ENCODE results near the gene DDX25.

Gene DDX25

DNA sequence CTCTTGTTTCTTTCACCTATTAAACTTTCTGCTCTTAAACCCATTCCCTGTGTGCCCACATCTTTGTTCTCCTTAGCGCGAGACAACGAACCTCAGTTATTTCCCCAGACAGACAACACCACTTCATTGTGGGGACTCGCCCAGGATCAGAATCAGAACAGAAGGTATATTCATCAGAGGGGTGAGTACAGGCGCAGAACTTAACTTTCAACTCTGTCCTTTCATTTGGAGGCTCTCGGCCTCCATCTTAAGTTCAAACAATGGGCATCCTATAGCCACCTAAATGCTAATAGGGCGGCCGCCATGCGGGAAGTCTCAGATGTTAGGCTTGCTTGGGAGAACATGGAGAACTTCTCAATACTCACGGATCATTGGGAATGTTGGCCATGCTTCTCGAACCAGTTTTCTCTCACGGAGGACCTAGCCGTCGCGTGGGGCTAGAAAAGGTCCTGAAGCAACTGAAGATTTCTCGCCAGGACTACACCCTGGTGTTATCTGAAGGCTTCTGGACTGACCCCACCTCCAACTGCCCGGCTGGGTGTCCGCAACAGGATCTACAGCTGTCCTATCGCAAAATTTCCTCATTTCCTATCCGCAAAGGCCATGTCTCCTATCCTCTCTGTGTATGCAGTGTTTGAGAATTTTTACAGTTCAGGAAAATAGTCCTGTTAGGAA, 30.3 kb upstream of the DDX25 start:
- TF ChIP-seq, protein P1, sequence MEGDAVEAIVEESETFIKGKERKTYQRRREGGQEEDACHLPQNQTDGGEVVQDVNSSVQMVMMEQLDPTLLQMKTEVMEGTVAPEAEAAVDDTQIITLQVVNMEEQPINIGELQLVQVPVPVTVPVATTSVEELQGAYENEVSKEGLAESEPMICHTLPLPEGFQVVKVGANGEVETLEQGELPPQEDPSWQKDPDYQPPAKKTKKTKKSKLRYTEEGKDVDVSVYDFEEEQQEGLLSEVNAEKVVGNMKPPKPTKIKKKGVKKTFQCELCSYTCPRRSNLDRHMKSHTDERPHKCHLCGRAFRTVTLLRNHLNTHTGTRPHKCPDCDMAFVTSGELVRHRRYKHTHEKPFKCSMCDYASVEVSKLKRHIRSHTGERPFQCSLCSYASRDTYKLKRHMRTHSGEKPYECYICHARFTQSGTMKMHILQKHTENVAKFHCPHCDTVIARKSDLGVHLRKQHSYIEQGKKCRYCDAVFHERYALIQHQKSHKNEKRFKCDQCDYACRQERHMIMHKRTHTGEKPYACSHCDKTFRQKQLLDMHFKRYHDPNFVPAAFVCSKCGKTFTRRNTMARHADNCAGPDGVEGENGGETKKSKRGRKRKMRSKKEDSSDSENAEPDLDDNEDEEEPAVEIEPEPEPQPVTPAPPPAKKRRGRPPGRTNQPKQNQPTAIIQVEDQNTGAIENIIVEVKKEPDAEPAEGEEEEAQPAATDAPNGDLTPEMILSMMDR (IDR thresholded peaks at IDR 0.05), result no peak
- intact Hi-C loops (cut with DNase I; ENCODE audit: low total_unique reads), result no loop called here
- Histone ChIP-seq H3K9me3 (no peaks in the 10 kb centered on the region), H3K27ac (no peak overlapping the region), H3K27me3 (no peaks in the 10 kb centered on the region), H3K4me3 (no peak overlapping the region), H3K36me3 (no peaks in the 10 kb centered on the region), H3K4me1 (peaks cover 0 to 5% (median 0%) of the 10 kb centered on the region in 4 donors)
- no peak for DNase-seq

DNA sequence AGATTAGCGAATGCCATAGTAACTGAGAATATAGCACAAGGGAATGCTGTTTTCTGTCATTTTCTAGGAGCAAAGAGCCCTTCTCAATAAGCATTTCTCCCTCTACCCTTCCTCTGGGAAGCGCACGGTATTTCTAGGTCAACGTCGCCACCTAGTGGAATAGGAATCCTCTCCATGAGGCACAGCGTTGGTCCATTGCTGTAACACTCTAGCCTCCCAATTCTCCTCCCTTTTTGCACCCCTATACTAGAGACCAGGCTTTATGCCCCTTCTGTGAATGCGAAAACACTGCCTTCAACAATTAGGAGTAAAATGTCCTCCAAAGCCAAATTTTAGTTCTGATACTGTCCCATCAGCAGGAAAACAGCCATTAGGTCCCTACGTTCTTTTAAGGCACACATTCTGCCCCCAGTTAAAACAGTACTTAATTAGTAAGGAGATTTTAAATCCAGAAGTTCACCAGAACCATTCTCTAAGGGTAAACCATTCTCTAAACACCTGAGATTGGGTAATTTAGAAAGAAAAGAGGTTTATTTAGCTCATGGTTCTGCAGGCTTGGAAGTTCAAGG, 29.7 kb upstream of the DDX25 start:
- peak in 1 of 2 donors; percentile 40 for DNase-seq
- Histone ChIP-seq H3K27me3 (no peaks in the 10 kb centered on the region), H3K36me3 (no peaks in the 10 kb centered on the region), H3K27ac (no peak overlapping the region), H3K9me3 (no peaks in the 10 kb centered on the region), H3K4me1 (peaks cover 0 to 5% (median 0%) of the 10 kb centered on the region in 4 donors), H3K4me3 (no peak overlapping the region)
- intact Hi-C loops (cut with DNase I; ENCODE audit: low total_unique reads), result no loop called here
- TF ChIP-seq, protein P1 (IDR thresholded peaks at IDR 0.05), result peak; percentile 63 to 70

DNA sequence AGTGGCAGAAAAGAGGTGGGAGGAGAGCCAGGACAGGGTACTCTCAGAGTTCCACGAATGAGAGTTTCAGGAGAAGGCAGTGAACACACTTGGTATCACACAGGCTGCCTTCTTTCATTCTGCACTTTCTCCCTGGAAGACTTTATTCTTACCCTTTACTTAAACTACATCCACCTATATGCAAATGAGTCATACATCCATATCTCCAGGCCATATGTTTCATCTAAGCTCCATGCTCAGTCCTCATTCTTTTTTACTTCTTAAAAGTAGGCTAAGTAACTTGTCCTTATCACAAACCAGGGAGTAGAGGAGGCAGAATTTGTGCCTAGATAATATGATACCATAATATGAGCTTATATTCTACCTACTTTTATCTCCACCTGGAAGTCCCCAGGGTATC, 23.0 kb upstream of the DDX25 start:
- intact Hi-C loops (cut with DNase I; ENCODE audit: low total_unique reads), result no loop called here
- Histone ChIP-seq H3K27me3 (no peaks in the 10 kb centered on the region), H3K4me3 (no peak overlapping the region), H3K9me3 (no peaks in the 10 kb centered on the region), H3K4me1 (no peaks in the 10 kb centered on the region), H3K36me3 (no peaks in the 10 kb centered on the region), H3K27ac (no peak overlapping the region)
- DNase-seq, result no peak
- TF ChIP-seq, protein P1 (IDR thresholded peaks at IDR 0.05), result no peak

DNA sequence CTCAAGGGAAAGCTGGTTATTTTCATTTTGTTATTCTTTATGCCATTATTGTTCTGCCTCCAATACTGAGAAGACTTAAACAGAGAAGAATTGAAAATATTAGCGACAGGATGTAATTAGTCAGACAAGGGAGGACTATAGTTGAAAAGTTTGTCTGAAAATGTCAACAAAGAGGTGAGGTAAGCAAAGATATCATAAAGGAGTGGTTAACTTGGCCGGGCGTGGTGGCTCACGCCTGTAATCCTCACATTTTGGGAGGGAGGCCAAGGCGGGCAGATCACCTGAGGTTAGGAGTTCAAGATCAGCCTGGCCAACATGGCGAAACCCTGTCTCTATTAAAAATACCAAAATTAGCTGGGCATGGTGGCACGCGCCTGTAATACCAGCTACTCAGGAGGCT, 20.9 kb upstream of the DDX25 start:
- no peaks in the 10 kb centered on the region for H3K36me3 ChIP-seq
- H3K4me3 ChIP-seq, result no peak overlapping the region
- no peak overlapping the region for H3K27ac ChIP-seq
- intact Hi-C loops (cut with DNase I; ENCODE audit: low total_unique reads), result no loop called here
- TF ChIP-seq, protein P1 (IDR thresholded peaks at IDR 0.05), result no peak
- no peak for DNase-seq
- no peaks in the 10 kb centered on the region for H3K27me3 ChIP-seq
- no peaks in the 10 kb centered on the region for H3K9me3 ChIP-seq
- H3K4me1 ChIP-seq, result peaks cover 0 to 10% (median 5%) of the 10 kb centered on the region in 4 donors

DNA sequence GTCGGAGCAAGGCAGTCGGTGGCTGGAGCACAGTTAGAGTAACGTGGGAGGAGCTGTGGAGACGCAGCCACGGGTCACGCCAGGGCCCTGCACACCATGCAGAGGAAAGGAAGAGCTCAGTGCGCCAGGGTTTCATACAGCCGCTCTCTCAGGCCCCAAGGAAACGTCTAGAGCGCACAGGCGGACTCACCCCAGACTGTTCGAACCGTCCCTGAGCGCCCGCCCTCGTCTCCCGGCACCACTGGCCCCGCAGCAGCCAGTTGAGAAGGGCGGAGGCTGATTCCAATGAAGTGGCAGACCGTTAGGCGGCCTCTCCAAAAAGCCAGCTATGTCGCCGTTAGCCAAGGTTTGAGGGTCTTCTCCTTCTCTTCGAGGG, 17.3 kb upstream of the DDX25 start:
- peak overlapping the region; percentile 65 to 78 for H3K4me3 ChIP-seq
- intact Hi-C loops (cut with DNase I; ENCODE audit: low total_unique reads), result no loop called here
- TF ChIP-seq, protein P1 (IDR thresholded peaks at IDR 0.05), result no peak
- DNase-seq, result peak in 1 of 2 donors; percentile 43
- no peaks in the 10 kb centered on the region for H3K9me3 ChIP-seq
- H3K4me1 ChIP-seq, result peaks cover 0 to 18% (median 6%) of the 10 kb centered on the region in 4 donors
- no peaks in the 10 kb centered on the region for H3K27me3 ChIP-seq
- H3K27ac ChIP-seq, result peak overlapping the region; percentile 88 to 90
- no peaks in the 10 kb centered on the region for H3K36me3 ChIP-seq

All from tibial artery (tissue), 4 donors.